HG03039 (cell line): Measurements from ENCODE around the gene PCSK5.
"Not testable (repeated sequence)": the region's sequence is repeated elsewhere in the genome, so short reads cannot be mapped to it uniquely, and the experiment has no call there.

Experiments
- ATAC-seq: cut with Tn5 transposase; IDR thresholded peaks from one replicate; pipeline ENCODE4 v1.9.1; 2021; ENCODE audit warnings: mild to moderate bottlenecking, moderate library complexity; ENCODE audit not compliant: unreplicated experiment

Gene PCSK5

GRCh38 chr9:76341616-76342015 lies 451.1 kb downstream of the PCSK5 start:
- ATAC-seq: no peak

GRCh38 chr9:76342201-76342600 lies 451.7 kb downstream of the PCSK5 start:
- no peak for ATAC-seq

GRCh38 chr9:76342858-76343257 lies 452.4 kb downstream of the PCSK5 start:
- no peak for ATAC-seq

GRCh38 chr9:76349865-76350264 lies 459.4 kb downstream of the PCSK5 start:
- ATAC-seq: no peak

GRCh38 chr9:76351006-76351405 lies 460.5 kb downstream of the PCSK5 start:
- ATAC-seq: no peak

GRCh38 chr9:76352026-76352620 lies 461.6 kb downstream of the PCSK5 start:
- no peak for ATAC-seq

GRCh38 chr9:76353280-76353679 lies 462.8 kb downstream of the PCSK5 start:
- ATAC-seq: no peak

GRCh38 chr9:76354221-76354620 lies 463.7 kb downstream of the PCSK5 start:
- ATAC-seq: no peak

- no peak for ATAC-seq
Measured at GRCh38 chr9:76355886-76356285, 465.4 kb downstream of the PCSK5 start.

GRCh38 chr9:76357555-76357954 lies 467.1 kb downstream of the PCSK5 start:
- ATAC-seq: no peak

- no peak for ATAC-seq
Measured at GRCh38 chr9:76358628-76359280, 468.3 kb downstream of the PCSK5 start.

- ATAC-seq: no peak
Measured at GRCh38 chr9:76359365-76359764, 468.9 kb downstream of the PCSK5 start.

- ATAC-seq: no peak
Measured at GRCh38 chr9:76359766-76360165, 469.3 kb downstream of the PCSK5 start.

GRCh38 chr9:76362332-76363031 lies 472.0 kb downstream of the PCSK5 start:
- ATAC-seq: not testable (repeated sequence)

GRCh38 chr9:76363032-76363395 lies 472.5 kb downstream of the PCSK5 start:
- no peak for ATAC-seq

- ATAC-seq: no peak
Measured at GRCh38 chr9:76365028-76365427, 474.6 kb downstream of the PCSK5 start.

GRCh38 chr9:76366275-76366674 lies 475.8 kb downstream of the PCSK5 start:
- ATAC-seq: no peak

- ATAC-seq: no peak
Measured at GRCh38 chr9:76369583-76369982, 479.1 kb downstream of the PCSK5 start.

- no peak for ATAC-seq
Measured at GRCh38 chr9:76370396-76371023, 480.0 kb downstream of the PCSK5 start.

GRCh38 chr9:76371901-76372300 lies 481.4 kb downstream of the PCSK5 start:
- no peak for ATAC-seq

- no peak for ATAC-seq
Measured at GRCh38 chr9:76372336-76372735, 481.9 kb downstream of the PCSK5 start.
